ENCODE results near the gene SAMD1.

SAMD1 gene

GRCh38 chr19:14090509-14091080 lies at the start of gene SAMD1:
Gene SAMD1 (minus strand): TSS chr19:14090751.
- DNase-seq = peak; percentile 91

- no peak for DNase-seq
Observed at GRCh38 chr19:14139944-14140343, 49.4 kb upstream of the SAMD1 start.

- DNase-seq = no peak
Observed at GRCh38 chr19:14138576-14139265, 48.2 kb upstream of the SAMD1 start.

- DNase-seq = peak; percentile 100
Observed at GRCh38 chr19:14136509-14137281, 46.1 kb upstream of the SAMD1 start, which contains the start of gene ASF1B. Gene ASF1B (minus strand): TSS chr19:14136589. CDS start chr19:14136456, 133 bp downstream.

- DNase-seq = no peak
Observed at GRCh38 chr19:14135985-14136508, 45.5 kb upstream of the SAMD1 start.

GRCh38 chr19:14135355-14135754 lies 44.8 kb upstream of the SAMD1 start:
- no peak for DNase-seq

GRCh38 chr19:14127929-14128509 lies 37.5 kb upstream of the SAMD1 start:
- no peak for DNase-seq

GRCh38 chr19:14127176-14127575 lies 36.6 kb upstream of the SAMD1 start:
- DNase-seq = no peak

- DNase-seq = no peak
Observed at GRCh38 chr19:14122924-14123323, 32.4 kb upstream of the SAMD1 start.

- no peak for DNase-seq
Observed at GRCh38 chr19:14120497-14120780, 29.9 kb upstream of the SAMD1 start.

- no peak for DNase-seq
Observed at GRCh38 chr19:14119644-14120496, 29.3 kb upstream of the SAMD1 start.

- no peak for DNase-seq
Observed at GRCh38 chr19:14119146-14119545, 28.6 kb upstream of the SAMD1 start.

GRCh38 chr19:14118165-14119051 lies 27.9 kb upstream of the SAMD1 start:
- peak; percentile 35 for DNase-seq

GRCh38 chr19:14117668-14118164 lies 27.2 kb upstream of the SAMD1 start, which contains the start of gene PRKACA:
Gene PRKACA (minus strand): TSS chr19:14117762. CDS start chr19:14117547, 215 bp downstream.
- DNase-seq = peak; percentile 99

GRCh38 chr19:14116918-14117578 lies 26.5 kb upstream of the SAMD1 start:
- no peak for DNase-seq

GRCh38 chr19:14116525-14116917 lies 26.0 kb upstream of the SAMD1 start:
- no peak for DNase-seq

GRCh38 chr19:14115756-14116155 lies 25.2 kb upstream of the SAMD1 start:
- DNase-seq = no peak

GRCh38 chr19:14114854-14115253 lies 24.3 kb upstream of the SAMD1 start:
- DNase-seq = no peak

GRCh38 chr19:14114439-14114838 lies 23.9 kb upstream of the SAMD1 start:
- DNase-seq = no peak

GRCh38 chr19:14113762-14114414 lies 23.3 kb upstream of the SAMD1 start:
- no peak for DNase-seq
